ENCODE data around the gene YY1. TPM values are rescaled to one million over a fixed set of nuclear protein-coding genes. Genes with fewer than 3 reads are reported as not detected.
"Not testable (repeated sequence)": the region's sequence is repeated elsewhere in the genome, so short reads cannot be mapped to it uniquely, and the experiment has no call there.

Gene YY1
- total RNA-seq, 4 donors from 2014 or later, result 39.3 to 48.7 (median 43.7) TPM

- intact Hi-C loops (cut with DNase I; ENCODE audit: low total_unique reads), result no loop called here
- Histone ChIP-seq H3K36me3 (no peaks in the 10 kb centered on the region), H3K9me3 (no peaks in the 10 kb centered on the region), H3K4me3 (no peak overlapping the region), H3K27me3 (no peaks in the 10 kb centered on the region), H3K27ac (no peak overlapping the region), H3K4me1 (peaks cover 2 to 4% of the 10 kb centered on the region in 2 donors)
- no peak for ATAC-seq
- TF ChIP-seq POLR2A (IDR thresholded peaks at IDR 0.05) (no peak), CTCF (IDR thresholded peaks at IDR 0.05 in 4 of 5, conservative IDR thresholded peaks at IDR 0.05 in 1 of 5) (no peak)
- in situ Hi-C loops (cut with MboI; ENCODE audit: low sequenced_read_pairs in 4 of 4), result no loop called here
- DNase-seq, result no peak
Measured at GRCh38 chr14:100225169-100225568, 13.8 kb upstream of the YY1 start.

- intact Hi-C loops (cut with DNase I; ENCODE audit: low total_unique reads) (no loop called here), in situ Hi-C loops (cut with MboI; ENCODE audit: low sequenced_read_pairs in 4 of 4) (no loop called here)
- no peaks in the 10 kb centered on the region for H3K9me3 ChIP-seq
- H3K36me3 ChIP-seq, result no peaks in the 10 kb centered on the region
- DNase-seq (no peak), ATAC-seq (no peak)
- TF ChIP-seq POLR2A (IDR thresholded peaks at IDR 0.05) (no peak), CTCF (IDR thresholded peaks at IDR 0.05 in 4 of 5, conservative IDR thresholded peaks at IDR 0.05 in 1 of 5) (no peak)
- H3K4me1 ChIP-seq, result peaks cover 0 to 2% of the 10 kb centered on the region in 2 donors
- no peak overlapping the region for H3K27ac ChIP-seq
- H3K4me3 ChIP-seq, result no peak overlapping the region
- no peaks in the 10 kb centered on the region for H3K27me3 ChIP-seq
Measured at GRCh38 chr14:100230361-100230760, 8.6 kb upstream of the YY1 start.

GRCh38 chr14:100234511-100234910, 4.4 kb upstream of the YY1 start:
- Histone ChIP-seq H3K9me3 (no peaks in the 10 kb centered on the region), H3K36me3 (no peaks in the 10 kb centered on the region), H3K4me3 (no peak overlapping the region), H3K4me1 (peaks cover 16 to 20% of the 10 kb centered on the region in 2 donors), H3K27ac (no peak overlapping the region), H3K27me3 (no peaks in the 10 kb centered on the region)
- DNase-seq, result no peak
- TF ChIP-seq POLR2A (IDR thresholded peaks at IDR 0.05) (no peak), CTCF (IDR thresholded peaks at IDR 0.05 in 4 of 5, conservative IDR thresholded peaks at IDR 0.05 in 1 of 5) (no peak)
- no peak for ATAC-seq
- in situ Hi-C loops (cut with MboI; ENCODE audit: low sequenced_read_pairs in 4 of 4), result no loop called here
- intact Hi-C loops (cut with DNase I; ENCODE audit: low total_unique reads), result no loop called here

GRCh38 chr14:100236271-100236818, 2.6 kb upstream of the YY1 start:
- Histone ChIP-seq H3K27ac (peak overlapping the region in 2 of 4 donors; percentile 97 to 100), H3K4me1 (peaks cover 20 to 26% of the 10 kb centered on the region in 2 donors)
- H3K27me3 ChIP-seq; ATAC-seq; DNase-seq; in situ Hi-C loops (cut with MboI; ENCODE audit: low sequenced_read_pairs in 4 of 4); H3K36me3 ChIP-seq; H3K4me3 ChIP-seq; intact Hi-C loops (cut with DNase I; ENCODE audit: low total_unique reads); H3K9me3 ChIP-seq: not testable (repeated sequence)

GRCh38 chr14:100236881-100237280, 2.1 kb upstream of the YY1 start:
- Histone ChIP-seq H3K4me1 (peaks cover 26 to 31% of the 10 kb centered on the region in 2 donors), H3K27me3 (no peaks in the 10 kb centered on the region), H3K9me3 (no peaks in the 10 kb centered on the region), H3K36me3 (no peaks in the 10 kb centered on the region), H3K27ac (peak overlapping the region; percentile 96 to 100 (median 97)), H3K4me3 (peak overlapping the region; percentile 15 to 87 (median 67))
- DNase-seq (no peak), ATAC-seq (no peak)
- no peak for TF ChIP-seq POLR2A (IDR thresholded peaks at IDR 0.05)
- intact Hi-C loops (cut with DNase I; ENCODE audit: low total_unique reads), result no loop called here
- in situ Hi-C loops (cut with MboI; ENCODE audit: low sequenced_read_pairs in 4 of 4), result no loop called here
